Aorta (tissue), 5 donors: ENCODE data around the gene ADAMTSL5. TPM values are rescaled to one million over a fixed set of nuclear protein-coding genes. Genes with fewer than 3 reads are reported as not detected.
"Not testable (repeated sequence)": the region's sequence is repeated elsewhere in the genome, so short reads cannot be mapped to it uniquely, and the experiment has no call there.

Experiments used
- ATAC-seq: fragments of 200-7000 bp; cut with Tn5 transposase; one replicate; pipeline ENCODE4 v1.9.1; 2022; ENCODE audit warnings: moderate library complexity; ENCODE audit not compliant: low FRiP score
- DNase-seq, 2 donors: peaks; one replicate each; pipeline ENCODE4 v3.0.0-alpha.2; 2020
- H3K27ac ChIP-seq, 2 donors: one replicate each; pipeline ENCODE4 v1.5.1; 2013; ENCODE audit warnings: low read length in 2 of 2, mild to moderate bottlenecking in 2 of 2, moderate library complexity in 2 of 2, control low read depth in 1 of 2, inconsistent platforms in 1 of 2, low read depth in 1 of 2
- H3K27me3 ChIP-seq, 2 donors: one replicate each; pipeline ENCODE4 v1.6.1; 2013; ENCODE audit warnings: control low read depth in 1 of 2, low read length in 1 of 2, mild to moderate bottlenecking in 1 of 2, moderate library complexity in 1 of 2; ENCODE audit not compliant: insufficient read depth in 2 of 2, control insufficient read depth in 1 of 2
- H3K36me3 ChIP-seq, 2 donors: one replicate each; pipeline ENCODE4 v1.6.1; 2013; ENCODE audit warnings: control low read depth in 1 of 2, low read length in 1 of 2, mild to moderate bottlenecking in 1 of 2; ENCODE audit not compliant: insufficient read depth in 2 of 2, control insufficient read depth in 1 of 2
- H3K4me1 ChIP-seq, 2 donors: one replicate each; pipeline ENCODE4 v1.6.1; 2013; ENCODE audit warnings: low read length in 2 of 2, control low read depth in 1 of 2, mild to moderate bottlenecking in 1 of 2, moderate library complexity in 1 of 2; ENCODE audit not compliant: insufficient read depth in 2 of 2, control insufficient read depth in 1 of 2
- H3K4me3 ChIP-seq, 2 donors: one replicate each; pipeline ENCODE4 v1.5.1; 2013; ENCODE audit warnings: low read length in 2 of 2, control low read depth in 1 of 2, mild to moderate bottlenecking in 1 of 2
- H3K9me3 ChIP-seq: one replicate; pipeline ENCODE4 v1.6.1; 2013; ENCODE audit warnings: mild to moderate bottlenecking, low read length; ENCODE audit not compliant: control insufficient read depth
- WGBS, 2 donors: extraction: QIAGEN DNeasy Blood & Tissue Kit; methylation state at CpG; one replicate each; pipeline ENCODE4 v1.1.7; 2013; 5-methylcytosine and 5-hydroxymethylcytosine counted together
- intact Hi-C, 2 donors: fragments of 100-400 bp; cut with DNase I; formaldehyde crosslinking; loops; one replicate each; pipeline versions ENCODE4 v1.14.2 to v1.15.0; 2022
- polyA plus RNA-seq, 2 donors: library from polyadenylated mRNA; stranded (reverse); fragments of 200-250 nt; gene quantifications; one replicate each; pipeline ENCODE4 v1.2.3, GENCODE V29; 2013
- total RNA-seq, 2 donors: library from RNA; stranded (reverse); fragmentation: NEBNext Ultra II Directional; extraction: Animal tissue kit (Norgen Biotek cat#: 25700); gene quantifications; one replicate each; pipeline ENCODE4 v1.2.1, GENCODE V29; 2021
- donor health status: healthy with polysubstance abuse.
- donor health status: Bipolar disorder and iron deficiency.
- donor health status: DM: no; HTN: no; CAD: no.
- donor health status: DM: no; HTN: no; CAD: no.
- donor health status: DM: yes; HTN: yes; CAD: no.

ADAMTSL5 gene
- total and polyA plus RNA-seq, 4 donors = 3.1 to 18.2 (median 6.1) TPM

DNA sequence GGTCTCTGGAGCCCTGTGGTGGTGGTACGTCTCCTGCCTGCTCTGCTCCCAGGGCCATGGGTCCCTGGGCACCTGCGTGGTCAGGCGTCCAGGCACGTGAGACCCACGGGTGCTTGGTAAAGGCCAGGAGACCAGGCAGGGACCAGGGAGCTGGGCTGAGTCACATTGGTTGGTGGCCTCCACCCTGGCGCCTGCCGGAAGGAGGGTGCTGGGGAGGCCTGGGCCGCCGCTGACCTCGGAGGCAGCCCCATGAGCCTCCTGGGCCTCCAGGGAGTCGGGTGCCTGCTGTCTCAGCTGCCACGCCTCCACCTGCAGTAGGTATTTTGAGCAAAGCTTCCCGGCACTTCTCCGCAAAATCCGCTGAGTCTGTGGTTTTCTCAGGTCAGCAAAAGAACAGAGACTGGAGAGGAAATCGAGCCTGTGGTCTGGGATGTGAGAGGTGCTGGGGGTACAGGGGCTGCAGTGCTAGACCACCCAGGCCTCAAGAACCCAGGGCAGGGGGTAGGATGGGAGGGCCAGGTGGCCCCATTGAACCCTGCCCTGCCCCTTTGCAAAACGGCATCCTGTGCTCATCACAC is 7.5 kb upstream of the ADAMTSL5 start:
- no peaks in the 10 kb centered on the region for H3K9me3 ChIP-seq
- H3K36me3 ChIP-seq = no peaks in the 10 kb centered on the region
- no peak for DNase-seq
- no peaks in the 10 kb centered on the region for H3K4me1 ChIP-seq
- no peak overlapping the region for H3K27ac ChIP-seq
- no peaks in the 10 kb centered on the region for H3K27me3 ChIP-seq
- 79 to 88% methylated on average over 14 to 17 of the region's 17 CpGs for WGBS, 2 donors
- H3K4me3 ChIP-seq = no peak overlapping the region
- ATAC-seq = no peak
- intact Hi-C loops = no loop called here

- H3K27me3 ChIP-seq, H3K27ac ChIP-seq, ATAC-seq, intact Hi-C loops, H3K4me3 ChIP-seq, H3K9me3 ChIP-seq, H3K36me3 ChIP-seq, DNase-seq, H3K4me1 ChIP-seq: not testable (repeated sequence)
- WGBS, 2 donors = 82 to 86% methylated on average over 8 of the region's 8 CpGs
Observed at GRCh38 chr19:1519802-1520201, 7.0 kb upstream of the ADAMTSL5 start.

GRCh38 chr19:1518471-1518870 is 5.7 kb upstream of the ADAMTSL5 start:
- Histone ChIP-seq H3K36me3 (no peaks in the 10 kb centered on the region), H3K27ac (no peak overlapping the region), H3K9me3 (no peaks in the 10 kb centered on the region), H3K4me1 (no peaks in the 10 kb centered on the region), H3K4me3 (no peak overlapping the region), H3K27me3 (no peaks in the 10 kb centered on the region)
- DNase-seq (no peak), ATAC-seq (no peak)
- intact Hi-C loops = no loop called here
- 89 to 91% methylated on average over 4 of the region's 4 CpGs for WGBS, 2 donors

GRCh38 chr19:1516395-1516753 is 3.6 kb upstream of the ADAMTSL5 start:
- intact Hi-C loops = no loop called here
- ATAC-seq (no peak), DNase-seq (no peak)
- Histone ChIP-seq H3K27me3 (no peaks in the 10 kb centered on the region), H3K36me3 (no peaks in the 10 kb centered on the region), H3K9me3 (no peaks in the 10 kb centered on the region), H3K4me3 (no peak overlapping the region), H3K27ac (no peak overlapping the region), H3K4me1 (no peaks in the 10 kb centered on the region)
- 80 to 85% methylated on average over 8 of the region's 8 CpGs for WGBS, 2 donors

DNA sequence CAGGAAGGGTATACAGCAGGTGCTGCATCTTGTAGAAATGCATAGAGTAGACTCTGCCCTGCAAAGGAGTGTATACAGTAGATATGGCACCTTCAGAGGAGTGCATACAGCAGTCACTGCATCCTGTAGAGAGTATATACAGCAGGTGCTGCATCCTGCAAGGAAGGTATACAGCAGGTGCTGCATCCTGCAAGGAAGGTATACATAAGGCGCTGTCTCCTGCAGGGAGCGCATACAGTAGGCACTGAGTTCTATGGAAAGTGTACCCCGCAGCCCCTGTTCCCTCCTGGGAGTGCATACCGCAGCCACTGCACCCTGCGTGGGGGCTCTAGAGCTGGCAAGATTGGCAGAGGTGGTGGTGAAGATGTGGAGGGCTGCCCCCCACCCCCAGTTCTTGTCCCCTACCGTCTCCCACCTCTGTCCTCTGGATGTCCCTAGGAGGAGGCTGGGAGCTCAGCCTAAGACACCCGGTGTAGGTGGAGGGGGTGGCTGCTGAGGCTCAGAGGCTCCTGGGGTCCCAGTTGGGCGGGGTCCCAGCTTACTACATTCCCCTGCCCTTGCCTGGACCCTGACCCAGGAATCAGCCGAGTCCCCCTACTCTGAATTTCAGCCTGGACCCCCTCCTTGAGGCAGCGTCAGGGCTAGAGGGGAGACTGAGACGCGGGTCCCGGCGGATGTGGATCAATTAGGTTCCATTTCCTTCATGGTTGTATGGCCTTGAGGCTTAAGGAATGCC is 2.3 kb upstream of the ADAMTSL5 start:
- Histone ChIP-seq H3K27me3 (no peaks in the 10 kb centered on the region), H3K4me1 (no peaks in the 10 kb centered on the region), H3K9me3 (no peaks in the 10 kb centered on the region), H3K36me3 (no peaks in the 10 kb centered on the region), H3K4me3 (no peak overlapping the region), H3K27ac (no peak overlapping the region)
- intact Hi-C loops = no loop called here
- no peak for ATAC-seq
- DNase-seq = no peak
- 74 to 78% methylated on average over 14 of the region's 14 CpGs for WGBS, 2 donors

DNA sequence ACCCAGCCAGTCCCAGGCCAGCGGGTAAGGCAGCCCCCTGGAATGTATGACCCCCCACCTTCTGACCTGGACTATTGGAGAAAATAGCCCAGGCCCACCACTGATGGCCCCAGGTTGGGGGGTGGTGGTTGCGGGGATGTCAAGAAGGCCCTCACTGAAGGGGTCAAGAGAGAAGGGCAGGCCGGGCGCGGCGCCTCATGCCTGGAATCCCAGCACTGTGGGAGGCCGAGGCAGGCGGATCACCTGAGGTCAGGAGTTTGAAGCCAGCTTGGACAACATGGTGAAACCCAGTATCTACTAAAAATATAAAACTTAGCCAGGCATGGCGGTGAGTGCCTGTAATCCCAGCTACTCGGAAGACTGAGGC is 1.5 kb upstream of the ADAMTSL5 start:
- WGBS, 2 donors = 68 to 85% methylated on average over 10 of the region's 10 CpGs
- Histone ChIP-seq H3K4me3 (no peak overlapping the region), H3K27me3 (no peaks in the 10 kb centered on the region), H3K27ac (no peak overlapping the region), H3K36me3 (no peaks in the 10 kb centered on the region), H3K9me3 (no peaks in the 10 kb centered on the region), H3K4me1 (no peaks in the 10 kb centered on the region)
- ATAC-seq = no peak
- intact Hi-C loops = no loop called here
- DNase-seq = no peak

DNA sequence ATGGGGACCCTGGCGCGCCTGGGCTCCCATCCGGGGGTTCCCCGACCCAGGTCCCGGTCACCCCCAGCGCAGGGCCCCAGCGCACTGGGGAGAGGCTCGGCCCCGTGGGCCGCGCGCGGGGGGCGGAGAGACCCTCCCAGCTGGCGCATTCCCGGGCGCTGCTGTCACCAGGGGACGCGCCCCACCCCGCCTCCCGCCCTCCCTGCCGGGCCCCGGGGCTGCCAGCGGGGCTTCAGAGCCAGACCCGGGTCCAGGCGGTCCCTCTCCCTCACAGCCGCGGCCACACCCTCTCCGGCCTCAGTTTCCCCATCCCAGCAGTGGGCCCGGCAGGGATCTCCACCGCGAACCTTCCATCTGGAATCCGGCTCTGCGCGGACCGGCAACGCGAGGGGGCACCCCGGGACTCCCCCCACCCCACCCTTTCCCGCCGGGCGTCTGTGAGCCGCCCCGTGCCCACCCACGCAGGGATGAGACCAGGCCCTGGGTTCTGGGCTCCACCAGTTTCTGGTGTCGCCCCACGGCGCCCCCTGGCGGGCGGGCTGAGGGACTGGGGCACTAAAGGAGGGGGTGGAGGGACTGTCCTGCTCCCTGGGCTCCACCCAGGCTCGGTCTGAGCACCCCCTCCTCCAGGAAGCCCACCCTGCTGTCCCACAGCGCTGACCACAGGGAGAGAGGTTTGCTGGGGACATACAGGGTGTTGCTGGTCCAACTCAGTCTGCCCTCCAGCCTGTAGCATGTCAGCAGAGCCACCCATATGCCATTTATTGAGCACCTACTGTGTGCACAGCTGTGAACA is 878 bp upstream of the ADAMTSL5 start:
- no peaks in the 10 kb centered on the region for H3K4me1 ChIP-seq
- peak overlapping the region in 1 of 2 donors; percentile 31 for H3K27ac ChIP-seq
- H3K4me3 ChIP-seq = peak overlapping the region; percentile 42 to 64
- ATAC-seq (peak; percentile 37), DNase-seq (no peak)
- H3K36me3 ChIP-seq = no peaks in the 10 kb centered on the region
- no peaks in the 10 kb centered on the region for H3K9me3 ChIP-seq
- intact Hi-C loops = no loop called here
- no peaks in the 10 kb centered on the region for H3K27me3 ChIP-seq
- WGBS, 2 donors = 5 to 6% methylated on average over 37 to 52 of the region's 52 CpGs

DNA sequence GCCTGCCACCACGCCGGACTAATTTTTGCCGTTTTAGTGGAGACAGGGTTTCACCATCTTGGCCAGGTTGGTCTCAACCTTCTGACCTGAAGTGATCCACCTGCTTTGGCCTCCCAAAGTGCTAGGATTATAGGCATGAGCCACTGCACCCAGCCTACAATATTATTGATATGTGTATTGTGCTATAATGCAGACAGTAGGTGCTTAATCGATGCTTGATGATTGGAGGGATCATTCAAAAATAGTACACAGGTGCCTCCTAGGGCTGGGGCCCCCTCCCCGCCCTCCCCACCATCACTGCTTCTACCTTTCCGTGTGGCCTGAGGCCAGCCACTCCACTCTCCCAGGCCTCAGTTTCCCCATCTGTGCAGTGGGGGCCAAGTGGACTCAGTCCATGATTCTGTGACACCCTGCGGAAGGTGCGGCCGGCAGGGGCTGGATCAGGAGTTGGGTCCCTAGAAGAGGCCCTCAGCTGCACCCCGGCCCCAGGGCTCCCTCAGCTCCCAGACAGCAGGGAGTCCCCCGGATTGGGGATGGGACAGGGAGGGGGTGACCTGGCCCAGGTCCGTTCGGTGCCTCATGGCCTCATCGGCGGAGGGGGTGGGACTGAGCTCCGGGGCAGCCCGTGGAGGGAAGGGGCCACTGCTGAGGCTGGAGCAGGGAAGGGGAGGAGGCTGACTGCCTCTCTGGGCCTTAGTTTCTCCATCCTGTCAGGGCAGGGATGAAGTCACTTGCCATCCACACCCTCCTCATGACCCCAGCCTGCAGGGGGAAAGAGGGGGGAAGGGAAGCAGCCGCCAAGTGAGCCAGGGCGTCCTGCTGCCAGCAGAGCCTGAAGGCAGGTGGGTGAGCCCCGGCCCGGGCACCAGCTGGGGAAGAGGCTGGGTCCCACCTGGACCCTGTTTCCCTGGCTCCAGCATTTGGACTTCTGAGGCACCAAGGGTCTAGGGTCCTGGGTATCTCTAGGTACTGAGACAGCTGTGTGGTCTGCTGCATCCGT is 1.2 kb downstream of the ADAMTSL5 start:
- DNase-seq (no peak), ATAC-seq (no peak)
- intact Hi-C loops = no loop called here
- Histone ChIP-seq H3K27me3 (no peaks in the 10 kb centered on the region), H3K36me3 (no peaks in the 10 kb centered on the region), H3K27ac (no peak overlapping the region), H3K4me1 (no peaks in the 10 kb centered on the region), H3K4me3 (no peak overlapping the region), H3K9me3 (no peaks in the 10 kb centered on the region)
- WGBS, 2 donors = 57 to 60% methylated on average over 17 to 22 of the region's 22 CpGs
